GM18909 (cell line): ENCODE data around the gene IL3RA.
"Not testable (repeated sequence)": the region's sequence is repeated elsewhere in the genome, so short reads cannot be mapped to it uniquely, and the experiment has no call there.

Experiments
- ATAC-seq: cut with Tn5 transposase; IDR thresholded peaks from one replicate; pipeline ENCODE4 v1.9.1; 2021; ENCODE audit warnings: mild to moderate bottlenecking; ENCODE audit not compliant: unreplicated experiment, poor library complexity

The IL3RA gene

GRCh38 chrX:1327651-1328304, 8.8 kb upstream of the IL3RA start:
- ATAC-seq: peak; percentile 43

GRCh38 chrX:1330605-1331004, 6.0 kb upstream of the IL3RA start:
- no peak for ATAC-seq

GRCh38 chrX:1332433-1332832, 4.2 kb upstream of the IL3RA start:
- not testable (repeated sequence) for ATAC-seq

GRCh38 chrX:1334854-1335253, 1.7 kb upstream of the IL3RA start:
- no peak for ATAC-seq

- no peak for ATAC-seq
These were observed 579 bp downstream of the IL3RA start for GRCh38 chrX:1336948-1337779.

GRCh38 chrX:1341545-1342184, 5.1 kb downstream of the IL3RA start:
- no peak for ATAC-seq

- ATAC-seq: not testable (repeated sequence)
These were observed 13.0 kb downstream of the IL3RA start for GRCh38 chrX:1349606-1350005.

- ATAC-seq: no peak
These were observed 15.6 kb downstream of the IL3RA start for GRCh38 chrX:1351981-1352714.

- ATAC-seq: no peak
These were observed 17.7 kb downstream of the IL3RA start for GRCh38 chrX:1354036-1355019.

GRCh38 chrX:1355131-1356046, 18.8 kb downstream of the IL3RA start:
- ATAC-seq: no peak

- ATAC-seq: no peak
These were observed 21.4 kb downstream of the IL3RA start for GRCh38 chrX:1357993-1358392.

GRCh38 chrX:1358793-1359476, 22.4 kb downstream of the IL3RA start:
- ATAC-seq: no peak

- no peak for ATAC-seq
These were observed 22.9 kb downstream of the IL3RA start for GRCh38 chrX:1359477-1359873.

- no peak for ATAC-seq
These were observed 23.6 kb downstream of the IL3RA start for GRCh38 chrX:1360171-1360570.

GRCh38 chrX:1361275-1361674, 24.7 kb downstream of the IL3RA start:
- ATAC-seq: no peak

GRCh38 chrX:1361910-1362309, 25.3 kb downstream of the IL3RA start:
- no peak for ATAC-seq

- ATAC-seq: not testable (repeated sequence)
These were observed 29.8 kb downstream of the IL3RA start for GRCh38 chrX:1366363-1366762.

GRCh38 chrX:1368385-1368698, 31.8 kb downstream of the IL3RA start:
- no peak for ATAC-seq
